ENCODE results near the gene GNG4. TPM values are rescaled to one million over a fixed set of nuclear protein-coding genes. Genes with fewer than 3 reads are reported as not detected.

The GNG4 gene
- total and polyA plus RNA-seq, 2 of the 4 experiments (the other 2 are of a cell fraction): 0.18 to 0.29 TPM

GRCh38 chr1:235566084-235566483 lies 83.5 kb downstream of the GNG4 start:
- 74% methylated on average over 6 of the region's 8 CpGs; no CpG with 5 or more reads in 1 of the 2 experiments for WGBS, 2 experiments (ENCODE audit: extremely low coverage in 2 of 2, insufficient read length in 1 of 2)
- no peak overlapping the region for H2AK5ac ChIP-seq (ENCODE audit: low read depth, low read length)
- dilution Hi-C loops (cut with HindIII; ENCODE audit: low sequenced_read_pairs, unreplicated experiment): no loop called here
- H3K4me3 ChIP-seq (ENCODE audit: insufficient read depth, low read depth, low read length): no peak overlapping the region
- no peaks in the 10 kb centered on the region for H3K9me1 ChIP-seq (ENCODE audit: insufficient read depth, low read length)
- no peak overlapping the region for H4K8ac ChIP-seq (ENCODE audit: low read depth in 2 of 2, low read length in 2 of 2)
- no peak overlapping the region for H3K9ac ChIP-seq (ENCODE audit: low read depth, low read length)
- H3K79me1 ChIP-seq (ENCODE audit: low read depth in 1 of 2, low read length in 2 of 2): no peaks in the 10 kb centered on the region
- no peak overlapping the region for H3K56ac ChIP-seq (ENCODE audit: extremely low read depth, insufficient read depth, low read length)
- no peaks in the 10 kb centered on the region for H3K9me3 ChIP-seq (ENCODE audit: control insufficient read depth, insufficient read depth, low read length)
- ChIA-PET POLR2A (ENCODE audit: unreplicated experiment) (no interaction called here), CTCF (no interaction called here)
- no TSS peak for BruUV-seq (replicated peaks)
- intact Hi-C loops (cut with micrococcal nuclease): no loop called here
- H2BK120ac ChIP-seq (ENCODE audit: low read depth, low read length): no peak overlapping the region
- H2BK5ac ChIP-seq (ENCODE audit: low read depth, low read length, poor library complexity, severe bottlenecking): no peak overlapping the region
- H3K14ac ChIP-seq (replicated peaks; ENCODE audit: low read depth, low read length): no peak overlapping the region
- no peak overlapping the region for H2AFZ ChIP-seq (replicated peaks; ENCODE audit: low read length, poor library complexity)
- no peaks in the 10 kb centered on the region for H4K20me1 ChIP-seq (ENCODE audit: insufficient read depth, low read length)
- no peak overlapping the region for H2BK20ac ChIP-seq (ENCODE audit: low read depth, low read length)
- H4K91ac ChIP-seq (ENCODE audit: insufficient read depth, low read depth, low read length): no peak overlapping the region
- no peaks in the 10 kb centered on the region for H3K4me1 ChIP-seq (ENCODE audit: control insufficient read depth, insufficient read depth, low read length)
- no peak overlapping the region for H3K18ac ChIP-seq (ENCODE audit: low read depth, low read length)
- no peak overlapping the region for H3K4me2 ChIP-seq (ENCODE audit: low read depth, low read length)
- no peak overlapping the region for H4K5ac ChIP-seq (ENCODE audit: low read depth, low read length)
- no peak overlapping the region for H3K4ac ChIP-seq (ENCODE audit: low read depth, low read length)
- H3K36me3 ChIP-seq (ENCODE audit: control insufficient read depth, insufficient read depth, low read length): no peaks in the 10 kb centered on the region
- H3K27ac ChIP-seq (ENCODE audit: insufficient read depth, low read length): no peak overlapping the region
- H3K27me3 ChIP-seq (ENCODE audit: control insufficient read depth, insufficient read depth, low read length): peaks cover 2% of the 10 kb centered on the region
- no peak for TF ChIP-seq CTCF (conservative IDR thresholded peaks at IDR 0.05; ENCODE audit: low read depth, low read length)
- TF ChIP-seq USF2 (IDR thresholded peaks at IDR 0.05; ENCODE audit: low read depth, low read length): no peak
- no peak for TF ChIP-seq RCOR1 (IDR thresholded peaks at IDR 0.05; ENCODE audit: insufficient replicate concordance, low read length)
- no peak for TF ChIP-seq SMC3 (IDR thresholded peaks at IDR 0.05; ENCODE audit: low read depth, low read length)
- TF ChIP-seq MAFK (IDR thresholded peaks at IDR 0.05; ENCODE audit: low read depth, low read length): no peak
- TF ChIP-seq RFX5 (IDR thresholded peaks at IDR 0.05; ENCODE audit: low read depth, low read length): no peak
- TF ChIP-seq POLR2A (IDR thresholded peaks at IDR 0.05; ENCODE audit: low read depth, low read length): no peak
- no peak for TF ChIP-seq RAD21 (IDR thresholded peaks at IDR 0.05; ENCODE audit: low read length)
- no peak for TF ChIP-seq CEBPB (IDR thresholded peaks at IDR 0.05; ENCODE audit: low read depth, low read length)
- no peak for TF ChIP-seq MAZ (IDR thresholded peaks at IDR 0.05; ENCODE audit: borderline replicate concordance, low read depth, low read length)
- TF ChIP-seq BHLHE40 (IDR thresholded peaks at IDR 0.05; ENCODE audit: low read depth, low read length): no peak
- TF ChIP-seq MXI1 (IDR thresholded peaks at IDR 0.05; ENCODE audit: borderline replicate concordance, low read depth, low read length): no peak
- no peak for TF ChIP-seq CHD1 (IDR thresholded peaks at IDR 0.05; ENCODE audit: low read depth, low read length)
- in situ Hi-C loops (cut with MboI; ENCODE audit: low sequenced_read_pairs): no loop called here
- ATAC-seq (ENCODE audit: low read depth) (no peak), DNase-seq (no peak)
- H2AK9ac ChIP-seq (replicated peaks; ENCODE audit: low read depth, low read length, poor library complexity): no peak overlapping the region
- no peak overlapping the region for H3K23ac ChIP-seq (ENCODE audit: low read depth, low read length)
- no peak overlapping the region for H2BK15ac ChIP-seq (ENCODE audit: low read depth, low read length)
